Measurements from ENCODE around the gene CCDC88C.
A peak's percentile ranks its signal among the peaks of the same experiment; 100 is the strongest.

The CCDC88C gene

DNA sequence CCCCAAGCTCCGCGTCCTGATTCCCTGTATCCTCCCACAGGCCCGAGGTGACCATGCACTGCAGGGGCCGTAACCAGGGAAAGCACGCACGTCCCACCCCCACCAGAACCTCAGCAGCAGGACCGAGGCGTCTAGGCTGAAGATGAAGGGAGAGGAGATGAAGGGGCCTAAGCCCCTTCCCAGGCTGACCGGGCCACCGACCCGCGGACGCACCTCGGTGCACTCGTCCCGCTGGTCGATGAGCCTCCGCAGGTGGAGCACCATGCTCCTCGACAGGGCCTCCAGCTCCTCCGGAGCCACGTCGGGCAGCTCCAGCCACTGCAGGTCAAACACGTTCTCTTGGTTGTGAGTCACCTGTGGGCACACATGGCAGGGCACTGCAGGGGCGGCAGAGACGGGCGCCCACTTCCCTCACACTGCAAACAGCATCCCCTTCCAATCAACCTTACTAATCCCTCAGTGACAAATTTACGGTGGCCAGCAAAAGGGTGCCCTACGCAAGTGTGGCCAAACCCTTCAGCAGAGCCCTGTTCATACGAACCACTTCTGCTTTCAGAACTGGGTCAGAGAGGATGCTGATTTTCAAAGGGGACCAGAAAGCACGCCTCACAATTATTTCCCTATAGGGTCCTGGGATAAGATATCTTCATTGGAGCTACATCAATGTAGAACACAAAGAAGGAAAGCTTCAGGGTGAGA is 77.8 kb downstream of the CCDC88C start:
- no peak overlapping the region for H3K4me3 ChIP-seq (replicated peaks in 1 of 2; ENCODE audit: low read depth in 2 of 2, low read length in 2 of 2)
- TF ChIP-seq, protein P1, sequence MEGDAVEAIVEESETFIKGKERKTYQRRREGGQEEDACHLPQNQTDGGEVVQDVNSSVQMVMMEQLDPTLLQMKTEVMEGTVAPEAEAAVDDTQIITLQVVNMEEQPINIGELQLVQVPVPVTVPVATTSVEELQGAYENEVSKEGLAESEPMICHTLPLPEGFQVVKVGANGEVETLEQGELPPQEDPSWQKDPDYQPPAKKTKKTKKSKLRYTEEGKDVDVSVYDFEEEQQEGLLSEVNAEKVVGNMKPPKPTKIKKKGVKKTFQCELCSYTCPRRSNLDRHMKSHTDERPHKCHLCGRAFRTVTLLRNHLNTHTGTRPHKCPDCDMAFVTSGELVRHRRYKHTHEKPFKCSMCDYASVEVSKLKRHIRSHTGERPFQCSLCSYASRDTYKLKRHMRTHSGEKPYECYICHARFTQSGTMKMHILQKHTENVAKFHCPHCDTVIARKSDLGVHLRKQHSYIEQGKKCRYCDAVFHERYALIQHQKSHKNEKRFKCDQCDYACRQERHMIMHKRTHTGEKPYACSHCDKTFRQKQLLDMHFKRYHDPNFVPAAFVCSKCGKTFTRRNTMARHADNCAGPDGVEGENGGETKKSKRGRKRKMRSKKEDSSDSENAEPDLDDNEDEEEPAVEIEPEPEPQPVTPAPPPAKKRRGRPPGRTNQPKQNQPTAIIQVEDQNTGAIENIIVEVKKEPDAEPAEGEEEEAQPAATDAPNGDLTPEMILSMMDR (IDR thresholded peaks at IDR 0.05; ENCODE audit: low read depth, low read length) = no peak
- DNase-seq (ENCODE audit: low read depth in 2 of 2) = no peak

DNA sequence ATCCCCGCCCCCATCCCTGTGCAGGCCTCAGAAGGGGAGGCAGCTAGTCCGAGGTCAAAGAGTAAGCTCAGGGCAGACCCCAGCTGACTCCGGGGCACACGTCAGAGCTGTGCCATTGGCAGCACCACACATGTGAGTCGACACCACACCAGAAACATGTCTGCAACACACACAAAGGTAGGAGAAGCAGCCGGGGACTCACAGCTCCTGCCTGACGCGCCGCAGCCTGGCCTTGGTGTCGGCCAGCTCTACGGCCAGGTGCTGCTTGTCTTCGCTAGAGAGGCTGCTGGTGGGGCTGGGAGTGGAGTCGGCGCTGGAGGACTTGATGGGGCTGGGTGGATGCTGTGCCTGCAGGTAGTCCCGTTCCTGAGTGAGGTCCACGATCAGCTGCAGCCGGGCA is 78.5 kb downstream of the CCDC88C start:
- TF ChIP-seq, protein P1 (IDR thresholded peaks at IDR 0.05; ENCODE audit: low read depth, low read length) = no peak
- no peak for DNase-seq (ENCODE audit: low read depth in 2 of 2)
- no peak overlapping the region for H3K4me3 ChIP-seq (replicated peaks in 1 of 2; ENCODE audit: low read depth in 2 of 2, low read length in 2 of 2)

DNA sequence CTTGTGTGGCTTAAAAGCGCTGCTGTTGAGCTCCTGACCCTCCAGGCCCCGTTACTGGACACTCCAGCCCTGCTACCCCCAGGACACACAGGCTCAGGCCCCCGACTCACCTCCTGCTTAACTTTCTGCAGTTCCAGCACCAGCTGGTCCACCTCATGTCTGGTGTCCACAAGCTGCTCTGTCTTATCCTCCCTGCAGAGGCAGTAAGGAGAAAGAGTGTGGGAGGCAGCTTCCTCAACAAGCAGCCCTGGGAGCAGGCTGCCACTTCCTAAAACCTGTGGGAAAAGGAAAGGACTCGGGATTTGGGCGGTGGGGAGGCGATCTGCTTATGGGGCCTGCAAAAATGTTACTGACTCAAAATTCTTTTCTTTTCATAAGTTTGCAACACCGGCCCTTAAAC is 79.2 kb downstream of the CCDC88C start:
- TF ChIP-seq, protein P1 (IDR thresholded peaks at IDR 0.05; ENCODE audit: low read depth, low read length) = no peak
- H3K4me3 ChIP-seq (replicated peaks in 1 of 2; ENCODE audit: low read depth in 2 of 2, low read length in 2 of 2) = no peak overlapping the region
- DNase-seq (ENCODE audit: low read depth in 2 of 2) = peak in 1 of 2 donors; percentile 42

DNA sequence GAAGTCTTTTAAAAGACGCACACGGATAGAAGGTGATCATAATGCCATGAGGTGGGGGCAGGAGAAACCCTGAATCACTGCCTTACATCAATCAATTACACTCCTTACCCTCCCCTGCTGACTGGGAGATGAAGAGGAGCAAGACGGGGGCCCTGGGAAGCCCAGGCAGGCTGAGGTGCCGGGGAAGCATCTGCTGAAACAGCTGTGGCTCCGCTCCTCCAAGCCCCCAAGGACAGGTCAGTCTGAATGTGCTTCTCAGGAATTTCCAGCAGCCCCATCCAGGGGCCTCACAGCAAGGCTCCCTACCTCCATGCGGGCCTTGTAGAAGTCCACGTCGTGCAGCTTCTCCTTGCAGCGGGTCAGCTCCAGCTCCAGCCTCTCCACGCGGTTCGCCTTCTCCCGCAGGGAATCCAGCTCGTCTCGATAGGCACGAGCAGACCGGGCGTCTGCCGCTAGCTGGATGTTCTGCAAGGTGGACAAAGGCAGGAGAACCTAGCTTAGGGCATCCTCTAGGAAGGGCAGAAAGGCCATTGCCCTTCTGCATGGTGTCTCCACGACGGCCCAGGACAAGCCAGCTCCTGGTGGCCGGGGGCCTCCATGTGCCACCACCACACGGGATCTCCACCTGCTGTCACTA is 79.8 kb downstream of the CCDC88C start:
- TF ChIP-seq, protein P1 (IDR thresholded peaks at IDR 0.05; ENCODE audit: low read depth, low read length) = no peak
- H3K4me3 ChIP-seq (replicated peaks in 1 of 2; ENCODE audit: low read depth in 2 of 2, low read length in 2 of 2) = no peak overlapping the region
- DNase-seq (ENCODE audit: low read depth in 2 of 2) = no peak

DNA sequence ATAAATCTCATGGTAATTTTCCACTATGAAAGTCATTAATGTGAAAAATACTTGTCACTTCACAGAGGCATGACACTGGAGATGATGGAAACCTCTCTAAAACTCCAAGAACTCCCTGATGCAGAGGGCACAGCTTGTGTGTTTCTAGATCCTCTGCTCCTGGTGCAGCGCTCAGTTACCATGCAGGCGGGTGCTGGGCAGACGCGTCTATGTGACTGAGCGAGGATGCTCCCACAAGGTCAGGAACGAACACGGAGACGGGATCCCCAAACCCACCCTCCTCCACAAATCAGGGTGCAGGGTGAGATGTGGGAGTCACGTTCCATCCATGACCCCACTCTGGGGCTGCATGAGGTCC is 81.5 kb downstream of the CCDC88C start:
- H3K4me3 ChIP-seq (replicated peaks in 1 of 2; ENCODE audit: low read depth in 2 of 2, low read length in 2 of 2) = no peak overlapping the region
- DNase-seq (ENCODE audit: low read depth in 2 of 2) = no peak
- TF ChIP-seq, protein P1 (IDR thresholded peaks at IDR 0.05; ENCODE audit: low read depth, low read length) = no peak

DNA sequence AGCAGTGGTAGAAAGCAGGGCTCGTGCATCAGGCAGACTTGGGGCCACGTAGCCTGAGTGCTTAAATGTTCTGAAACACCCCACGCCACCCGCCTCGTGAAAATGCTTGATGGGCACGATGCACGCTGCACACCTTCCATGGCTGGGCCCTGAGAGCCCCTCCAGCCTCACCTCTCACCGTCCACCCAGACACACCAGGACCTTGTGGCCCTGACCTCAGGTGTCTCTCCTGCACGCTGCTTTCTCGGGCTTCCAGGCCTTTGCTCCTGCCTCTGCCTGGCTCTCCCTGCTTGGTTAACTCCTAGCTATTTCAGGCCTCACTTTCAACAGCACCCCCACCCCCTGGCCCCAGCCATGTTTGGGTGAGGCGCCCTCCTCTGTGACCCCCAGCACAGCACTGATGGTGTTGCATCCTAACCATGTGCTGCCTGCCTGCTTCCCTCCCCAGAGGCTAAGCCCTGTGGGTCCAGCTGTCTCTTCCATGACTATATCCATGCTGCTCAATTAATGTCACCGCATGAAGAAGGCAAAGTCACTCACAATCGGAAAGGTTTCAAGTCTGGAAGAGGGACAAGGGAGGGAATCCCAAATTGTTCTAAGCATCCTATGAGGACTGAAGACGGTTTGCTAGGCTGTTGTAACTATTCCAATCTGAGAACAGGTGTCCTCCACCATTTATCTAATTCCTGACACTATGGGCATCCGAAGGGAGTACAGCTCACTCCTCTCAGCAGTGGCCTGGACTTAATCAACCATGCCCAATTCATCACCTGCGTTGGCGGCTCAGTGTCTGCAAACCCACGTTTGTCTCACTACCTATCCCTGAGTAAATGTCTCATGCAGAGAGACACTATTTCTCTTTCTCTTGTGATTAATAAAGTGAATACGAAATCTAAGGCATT is 82.2 kb downstream of the CCDC88C start:
- TF ChIP-seq, protein P1 (IDR thresholded peaks at IDR 0.05; ENCODE audit: low read depth, low read length) = no peak
- DNase-seq (ENCODE audit: low read depth in 2 of 2) = no peak
- no peak overlapping the region for H3K4me3 ChIP-seq (replicated peaks in 1 of 2; ENCODE audit: low read depth in 2 of 2, low read length in 2 of 2)

Data from cardiac fibroblast (primary cell).